HG02943 (cell line): ENCODE results near the gene CMTM2.
"Not testable (repeated sequence)": the region's sequence is repeated elsewhere in the genome, so short reads cannot be mapped to it uniquely, and the experiment has no call there.

Experiments
- ATAC-seq: cut with Tn5 transposase; IDR thresholded peaks from one replicate; pipeline ENCODE4 v1.9.1; 2021; ENCODE audit warnings: mild to moderate bottlenecking, low read depth, moderate library complexity; ENCODE audit not compliant: unreplicated experiment

The CMTM2 gene

DNA sequence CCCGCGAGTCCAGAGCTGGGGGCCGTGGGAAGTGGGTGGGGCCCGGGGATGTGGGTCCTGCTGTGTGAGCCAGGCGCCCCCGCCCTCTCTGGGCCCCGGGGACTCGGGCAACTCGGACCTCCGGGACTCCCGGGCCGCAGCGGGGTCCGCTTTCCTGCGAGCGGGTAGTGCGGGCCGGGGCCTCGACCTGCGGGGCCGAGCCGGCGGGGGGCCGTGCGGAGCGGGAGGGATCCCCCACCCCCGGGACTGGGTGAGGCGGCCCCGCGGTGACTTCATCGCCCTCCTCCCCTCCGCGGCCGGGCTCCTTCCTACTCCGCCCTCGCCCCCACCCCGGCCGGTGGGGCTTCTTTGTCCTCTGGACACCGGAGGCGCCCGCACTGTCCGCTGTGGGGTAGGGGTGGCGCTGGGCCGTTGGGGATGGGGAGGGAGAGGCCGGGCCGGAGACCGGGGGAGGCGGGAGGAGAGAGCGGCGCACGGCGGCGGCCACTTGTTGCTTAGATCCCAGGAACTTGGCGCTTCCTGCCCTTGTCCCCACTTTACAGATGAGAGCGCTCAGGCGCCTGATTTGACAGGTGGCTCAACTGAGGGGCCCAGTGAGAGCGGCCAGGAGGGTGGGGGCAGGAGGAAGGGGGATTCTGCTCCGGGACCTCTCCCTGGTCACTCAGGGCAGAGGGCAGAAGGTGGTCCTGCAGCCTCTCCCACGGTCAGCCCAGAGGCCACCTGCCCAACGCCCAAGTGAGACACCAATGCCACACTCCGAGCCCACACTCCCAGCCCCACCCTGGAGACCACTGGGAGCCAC is 26.1 kb downstream of the CMTM2 start:
- ATAC-seq: no peak

DNA sequence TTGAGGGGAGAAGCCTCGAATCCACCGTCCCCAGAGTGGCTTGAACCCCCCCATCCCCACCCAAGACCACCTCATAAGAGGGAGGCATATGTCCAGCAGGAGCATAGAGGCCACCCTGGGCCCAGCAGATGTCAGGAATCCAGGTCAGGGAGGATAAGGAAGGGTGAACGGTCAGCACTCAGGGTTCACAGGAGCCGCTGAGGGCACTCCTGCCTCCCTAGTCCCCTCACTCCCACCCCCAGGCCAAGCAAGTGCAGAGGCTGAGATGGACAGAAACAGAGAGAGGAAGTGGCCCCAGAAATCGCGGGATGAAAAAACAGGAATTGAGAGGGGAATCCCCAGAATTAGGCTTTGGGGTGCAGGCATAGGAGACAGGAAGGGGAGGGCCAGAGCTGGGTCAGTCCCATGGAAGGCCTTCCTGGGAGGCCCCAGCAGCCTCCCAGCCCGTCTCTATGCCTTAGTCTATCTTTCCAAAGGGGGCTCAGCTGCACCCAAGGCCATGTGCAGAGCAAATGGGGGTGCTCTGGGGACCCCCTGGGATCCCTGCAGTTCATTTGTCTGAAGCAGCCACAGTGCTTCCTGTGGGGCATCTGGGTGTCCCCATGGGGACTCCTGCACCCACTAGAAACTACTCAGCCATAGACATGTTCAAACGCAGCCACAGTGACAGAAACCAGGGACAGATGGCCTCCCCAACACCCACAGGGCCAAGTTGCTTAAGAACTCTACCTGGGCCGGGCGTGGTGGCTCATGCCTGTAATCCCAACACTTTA is 26.9 kb downstream of the CMTM2 start:
- ATAC-seq: peak; percentile 63

DNA sequence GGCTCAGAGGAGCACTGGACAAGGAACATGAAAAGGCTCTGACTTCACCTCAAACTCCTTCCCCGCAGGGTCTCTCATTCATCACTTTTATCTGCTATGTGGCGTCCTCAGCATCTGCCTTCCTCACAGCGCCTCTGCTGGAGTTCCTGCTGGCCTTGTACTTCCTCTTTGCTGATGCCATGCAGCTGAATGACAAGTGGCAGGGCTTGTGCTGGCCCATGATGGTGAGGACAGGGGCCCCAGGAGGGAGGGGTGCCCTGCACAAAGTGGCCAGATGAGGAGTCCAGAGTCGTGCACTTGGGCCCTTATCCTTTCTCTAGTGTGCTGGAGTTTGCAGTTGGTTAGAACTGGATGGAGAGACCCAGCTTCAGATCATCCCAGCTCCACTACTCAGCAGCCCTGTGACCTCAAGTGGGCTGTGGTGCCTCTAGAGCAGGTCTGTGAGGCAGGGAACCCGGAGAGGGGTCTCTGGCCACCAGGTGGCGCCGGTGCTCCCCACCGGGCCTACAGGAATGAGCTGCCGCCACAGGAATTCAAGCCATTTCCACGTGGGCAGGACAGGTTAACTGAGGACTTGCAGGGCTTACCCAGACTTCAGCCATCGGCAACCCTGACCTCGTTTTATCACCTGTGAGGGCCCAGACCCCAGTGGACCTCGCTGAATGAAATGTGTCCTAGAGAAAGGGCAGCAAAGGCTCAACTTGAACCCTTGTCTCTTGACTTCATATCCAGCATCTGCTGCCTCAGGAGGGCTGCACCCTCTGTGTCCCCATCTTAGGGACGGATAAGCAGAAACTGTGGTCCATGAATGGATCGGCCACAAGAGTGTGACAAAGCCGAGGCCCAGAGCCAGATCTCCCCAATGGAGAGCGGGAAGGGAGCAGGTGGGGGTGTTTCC is 29.2 kb downstream of the CMTM2 start:
- ATAC-seq: no peak

DNA sequence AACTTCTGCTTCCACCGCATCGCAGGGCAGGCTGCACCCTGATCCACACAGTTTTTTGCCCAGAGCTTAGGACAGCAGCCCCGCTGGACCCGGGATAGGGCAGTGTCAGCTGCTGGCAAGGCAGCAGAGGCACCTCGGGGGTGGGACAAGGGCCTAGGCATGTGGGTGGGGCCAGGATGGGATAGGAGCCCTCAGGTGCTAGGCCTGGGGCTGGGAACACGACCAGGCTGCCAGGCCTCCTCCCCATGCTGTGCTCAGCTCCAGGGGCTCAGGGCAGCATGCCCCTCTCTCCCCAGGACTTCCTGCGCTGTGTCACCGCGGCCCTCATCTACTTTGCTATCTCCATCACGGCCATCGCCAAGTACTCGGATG is 29.9 kb downstream of the CMTM2 start:
- ATAC-seq: no peak

DNA sequence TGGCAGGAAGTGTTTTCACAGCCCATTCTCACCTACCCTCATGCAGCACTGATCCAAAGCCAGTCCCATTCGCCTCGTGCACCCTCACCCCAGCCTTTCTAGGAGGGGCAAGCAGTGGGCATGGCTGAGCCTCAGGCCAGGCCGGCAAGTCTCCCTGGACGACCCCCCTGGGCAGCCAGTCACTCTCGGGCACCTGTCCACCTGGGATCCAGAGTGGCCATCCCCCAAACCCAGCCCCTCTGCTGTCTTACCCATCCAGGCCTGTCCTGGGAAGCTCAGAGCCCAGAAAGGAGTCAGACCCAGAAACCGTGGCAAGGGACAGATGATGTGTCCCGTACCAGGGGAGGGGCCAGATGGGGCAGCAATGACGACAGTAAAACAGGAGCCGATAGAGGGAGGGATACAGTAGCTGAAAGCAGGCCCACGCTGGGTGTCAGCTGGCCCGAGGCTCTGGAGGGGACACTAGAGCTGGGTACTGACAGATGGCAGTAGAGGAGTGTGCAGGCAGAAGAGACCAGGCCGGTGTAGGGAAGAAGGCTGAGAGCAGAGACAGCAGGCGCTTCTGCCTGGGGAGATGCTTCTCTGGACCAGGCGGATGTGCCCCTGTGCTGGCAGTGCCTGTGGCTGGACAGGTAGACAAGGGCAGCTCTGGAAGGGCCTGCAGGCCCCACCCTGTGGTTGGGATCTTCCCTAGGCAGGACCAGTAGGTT is 31.0 kb downstream of the CMTM2 start:
- no peak for ATAC-seq

DNA sequence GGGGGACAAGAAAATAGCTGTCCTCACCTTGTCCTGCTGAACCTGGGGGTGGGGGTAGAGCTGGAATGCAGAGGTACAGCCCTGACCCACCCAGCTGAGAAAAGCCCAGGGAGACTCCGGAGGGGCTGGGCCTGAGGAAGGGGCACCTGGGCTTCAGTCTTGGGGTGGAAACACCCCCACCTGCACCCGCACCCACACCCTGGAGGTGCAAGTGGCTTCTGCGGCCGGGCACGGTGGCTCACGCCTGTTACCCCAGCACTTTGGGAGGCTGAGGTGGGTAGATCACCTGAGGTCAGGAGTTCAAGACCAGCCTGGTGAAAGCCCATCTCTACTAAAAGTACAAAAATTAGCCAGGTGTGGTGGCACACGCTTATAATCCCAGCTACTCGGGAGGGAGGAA is 32.6 kb downstream of the CMTM2 start:
- ATAC-seq: not testable (repeated sequence)

DNA sequence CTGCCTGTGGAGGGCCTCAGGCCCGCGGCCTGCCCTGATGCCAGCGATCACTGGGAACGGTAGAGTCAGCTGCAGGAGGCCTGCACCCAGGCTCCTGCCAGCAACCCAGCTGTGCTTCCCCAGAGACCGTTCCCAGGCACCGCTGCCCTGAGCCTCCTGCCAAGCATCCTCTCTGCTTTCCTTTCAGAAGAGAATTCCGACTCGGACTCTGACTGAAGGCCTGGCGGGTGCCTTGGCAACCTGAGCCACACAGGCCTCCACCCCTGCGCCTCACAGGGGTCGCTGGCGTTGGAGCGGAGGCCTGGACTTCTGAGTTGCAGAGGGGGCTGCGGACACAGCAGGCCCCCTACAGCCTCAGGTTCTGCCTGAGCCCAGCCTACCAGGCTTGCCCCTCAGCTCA is 33.2 kb downstream of the CMTM2 start:
- ATAC-seq: no peak

DNA sequence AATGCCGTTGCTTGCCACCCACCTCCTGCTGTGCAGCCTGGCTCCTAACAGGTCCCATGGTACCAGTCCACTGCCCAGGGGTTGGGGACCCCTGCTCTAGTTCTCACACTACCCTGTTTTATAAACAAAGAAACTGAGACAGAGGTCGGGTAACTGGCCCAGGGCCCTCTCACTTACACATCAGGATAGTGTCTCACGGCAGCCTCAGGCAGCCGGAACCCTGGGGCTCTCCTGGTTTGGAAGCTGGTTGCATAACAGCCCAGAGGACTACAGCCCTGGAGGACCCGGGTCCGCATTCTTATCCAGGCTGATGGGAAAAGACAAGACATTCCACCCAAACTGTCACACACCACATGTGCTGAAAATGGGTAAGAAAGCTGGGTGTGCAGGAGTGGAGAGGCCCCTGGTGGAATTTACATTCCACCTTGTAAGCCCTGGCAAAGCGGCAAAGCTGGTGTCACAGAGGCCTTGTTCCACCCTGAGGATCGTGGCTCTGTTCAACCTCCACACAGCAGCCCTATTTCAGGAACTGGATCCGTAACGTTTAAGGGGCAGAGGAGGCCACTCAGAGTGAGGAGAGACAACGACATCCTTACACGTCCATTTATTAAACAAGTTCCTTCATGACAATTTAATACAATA is 35.0 kb downstream of the CMTM2 start:
- no peak for ATAC-seq

DNA sequence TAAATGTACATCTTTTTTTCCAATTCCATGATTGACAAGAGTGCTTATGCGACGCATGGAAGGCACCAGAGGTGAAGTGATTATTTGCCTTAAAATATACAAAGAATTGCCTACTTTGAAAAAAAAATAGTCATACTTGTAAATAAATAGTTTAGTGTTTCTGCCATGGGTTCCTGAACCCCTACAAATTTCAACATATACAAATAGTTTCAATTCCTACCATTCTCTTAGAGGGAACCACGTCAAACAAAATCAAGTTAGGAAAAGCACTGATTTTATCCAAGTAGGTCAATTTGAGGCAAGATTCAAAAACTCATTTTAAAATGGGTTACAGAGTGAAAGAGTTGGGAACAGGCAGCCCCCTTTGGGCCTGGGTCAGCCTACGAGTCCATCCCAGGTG is 36.9 kb downstream of the CMTM2 start:
- no peak for ATAC-seq

DNA sequence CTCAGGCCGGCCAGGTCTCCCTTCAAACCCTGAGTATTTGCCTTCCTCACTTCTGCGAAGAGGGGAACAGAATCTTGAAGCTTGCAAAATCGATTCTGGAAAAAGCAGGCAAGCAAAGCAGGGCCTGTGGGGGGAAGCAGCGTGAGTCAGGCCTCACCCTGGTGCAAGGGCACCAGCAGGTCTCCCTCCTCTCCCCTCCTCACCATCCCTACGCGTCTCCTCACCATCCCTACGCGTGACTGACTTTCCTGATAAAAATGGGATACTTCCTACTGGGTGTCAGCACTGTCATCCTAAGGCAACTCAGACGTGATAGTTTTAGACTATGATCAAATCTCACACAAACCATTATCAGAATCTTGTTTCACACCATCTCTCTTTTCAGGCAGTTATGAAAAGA is 37.3 kb downstream of the CMTM2 start:
- no peak for ATAC-seq

DNA sequence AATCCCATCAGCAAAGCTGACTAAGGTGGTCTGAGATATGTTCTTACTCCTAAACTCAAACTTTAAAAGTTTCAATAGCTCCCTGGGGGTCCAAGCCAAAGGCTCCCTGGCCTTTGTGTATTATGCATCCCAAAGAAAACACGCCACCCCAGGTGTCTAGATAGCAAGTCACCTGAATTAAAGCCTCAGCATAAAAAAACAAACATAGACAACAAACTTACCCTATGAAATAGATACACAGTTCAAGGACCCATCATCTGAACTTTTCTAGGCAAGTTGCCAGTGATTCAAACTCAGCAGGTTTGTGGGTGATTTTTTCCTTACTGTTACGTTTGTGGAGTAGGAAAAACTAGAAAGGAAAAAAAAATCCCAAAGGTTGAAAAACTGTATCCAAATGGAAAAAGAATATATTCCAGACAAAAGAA is 37.8 kb downstream of the CMTM2 start:
- ATAC-seq: no peak

DNA sequence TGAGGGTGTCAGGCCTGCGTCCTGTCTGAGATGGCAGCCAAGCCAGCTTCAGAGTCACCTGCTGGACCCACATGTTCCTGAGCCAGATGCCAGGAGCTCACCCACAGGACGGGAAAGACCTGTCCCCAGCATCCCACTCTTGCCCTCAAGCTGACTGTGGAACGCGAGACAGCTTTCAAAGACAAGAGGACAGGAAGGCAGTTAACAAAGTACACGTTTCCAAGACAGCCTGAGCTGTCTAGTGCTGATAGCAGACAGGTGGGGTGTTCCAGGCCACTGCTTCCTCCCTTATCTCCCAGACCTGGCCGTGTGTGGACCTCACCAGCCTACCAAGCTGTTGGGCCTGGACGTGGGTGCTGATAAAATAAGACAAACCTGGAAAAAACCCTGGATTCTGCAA is 38.5 kb downstream of the CMTM2 start:
- ATAC-seq: no peak

DNA sequence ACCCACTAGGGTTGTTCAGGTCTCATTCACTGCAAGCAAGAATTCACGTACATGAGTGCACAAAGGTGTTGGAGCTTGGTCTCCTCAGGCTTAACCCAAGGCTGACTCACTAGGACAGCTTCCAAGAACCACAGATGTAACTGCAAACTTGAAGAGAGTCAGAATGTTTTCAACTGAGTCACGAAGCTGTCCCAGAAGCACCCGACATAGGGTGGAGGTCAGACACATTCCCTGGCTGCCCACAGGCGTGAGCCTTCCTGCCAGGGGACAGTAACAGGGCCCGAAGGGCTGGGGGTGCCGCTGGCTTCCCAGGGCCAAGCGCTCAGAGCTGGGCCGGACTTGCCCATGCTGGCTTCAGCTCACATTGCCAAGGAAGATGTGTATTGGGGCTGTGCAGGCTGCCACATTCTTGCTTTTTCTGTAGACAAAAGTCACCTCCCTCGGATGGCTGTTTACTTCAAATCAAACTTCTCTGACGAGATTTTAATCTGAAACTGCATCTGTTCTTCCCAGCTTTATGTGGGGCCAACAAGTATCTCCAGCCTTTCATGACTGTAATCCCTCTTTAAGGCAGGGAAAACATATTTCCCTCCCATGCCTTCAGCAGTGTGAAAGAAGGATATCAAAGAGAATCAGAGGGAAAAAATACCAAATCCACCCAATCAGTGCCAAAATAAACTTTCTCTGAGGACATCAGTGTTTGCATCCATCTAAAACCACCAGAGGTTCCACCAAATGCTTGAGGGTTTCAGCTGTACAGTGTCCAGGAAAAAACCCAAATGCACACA is 39.5 kb downstream of the CMTM2 start:
- no peak for ATAC-seq

DNA sequence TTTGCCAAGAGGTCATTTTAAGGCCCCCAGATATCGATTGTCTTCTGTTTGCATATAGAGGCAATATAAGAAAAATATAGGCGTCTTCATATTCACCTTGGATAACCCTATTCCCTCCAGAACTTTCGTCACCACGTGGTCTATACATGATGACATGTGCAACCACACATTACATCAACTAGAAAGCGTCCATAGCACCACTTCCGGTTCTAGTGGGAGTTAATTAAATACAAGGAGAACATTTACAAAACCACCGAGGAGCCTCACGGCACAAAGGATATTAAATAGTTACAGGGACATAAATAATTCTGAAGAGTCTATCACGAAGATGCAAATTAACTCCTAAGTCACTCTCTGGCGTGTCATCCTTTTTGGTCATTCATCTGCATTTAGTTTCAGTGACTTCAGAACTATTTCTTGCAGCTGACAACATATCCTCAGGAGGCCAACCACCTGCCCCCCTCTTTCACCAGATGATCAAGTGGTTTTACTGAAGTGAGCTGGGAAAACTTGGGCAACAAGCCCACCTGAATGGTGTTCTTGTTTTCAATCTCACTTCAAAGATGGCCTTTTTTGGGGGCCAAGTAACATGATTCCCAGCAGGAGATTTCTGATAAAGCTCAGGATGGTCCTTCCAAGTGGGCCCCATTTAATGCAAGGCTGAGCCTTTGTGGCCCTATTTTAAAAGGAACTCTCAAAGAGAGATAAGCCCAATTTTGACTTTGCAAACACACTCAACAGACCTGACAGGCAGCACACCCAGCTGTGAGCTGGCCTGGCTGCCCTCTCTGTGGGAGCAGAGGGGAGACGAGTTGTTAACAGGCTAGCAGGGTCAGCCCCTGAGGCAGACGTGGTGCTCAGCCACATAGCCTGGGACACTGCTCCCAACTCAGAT is 40.5 kb downstream of the CMTM2 start:
- no peak for ATAC-seq

DNA sequence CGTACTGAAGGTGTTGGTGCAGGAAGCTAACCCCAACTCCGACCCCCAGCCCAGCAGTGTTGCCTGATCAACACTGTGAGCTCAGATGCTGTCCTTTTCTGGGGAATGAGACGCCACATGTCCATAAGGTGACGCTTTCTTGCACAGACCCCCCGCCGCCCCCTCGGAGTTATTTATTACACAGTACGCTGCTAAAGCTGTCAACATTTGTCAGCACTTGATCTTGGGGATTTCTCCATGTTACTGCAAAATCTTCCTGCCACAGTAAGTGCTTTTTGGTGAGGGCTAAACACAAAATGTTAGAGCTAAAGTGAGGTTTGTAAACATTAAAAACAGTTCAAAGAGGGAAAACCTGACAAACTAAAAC is 41.1 kb downstream of the CMTM2 start:
- no peak for ATAC-seq

DNA sequence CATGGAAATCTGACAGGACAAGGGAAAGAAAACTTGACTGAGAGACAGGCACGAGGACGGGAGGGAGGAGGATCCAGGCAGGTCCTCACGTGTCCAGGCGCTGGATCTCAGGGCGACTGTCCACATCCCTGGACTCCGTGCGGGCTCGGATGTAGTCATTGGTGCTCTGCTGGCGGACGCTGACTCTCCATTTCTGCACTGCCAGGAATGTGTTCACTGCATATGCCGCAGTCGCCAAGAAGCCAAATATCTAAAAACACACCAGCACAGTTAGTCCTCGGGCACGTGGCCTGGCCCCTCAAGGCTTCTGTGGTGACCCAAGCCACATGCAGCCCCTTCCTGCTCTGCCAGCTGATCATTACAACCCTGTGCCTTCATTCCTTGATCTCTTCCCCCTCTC is 42.7 kb downstream of the CMTM2 start:
- ATAC-seq: no peak

DNA sequence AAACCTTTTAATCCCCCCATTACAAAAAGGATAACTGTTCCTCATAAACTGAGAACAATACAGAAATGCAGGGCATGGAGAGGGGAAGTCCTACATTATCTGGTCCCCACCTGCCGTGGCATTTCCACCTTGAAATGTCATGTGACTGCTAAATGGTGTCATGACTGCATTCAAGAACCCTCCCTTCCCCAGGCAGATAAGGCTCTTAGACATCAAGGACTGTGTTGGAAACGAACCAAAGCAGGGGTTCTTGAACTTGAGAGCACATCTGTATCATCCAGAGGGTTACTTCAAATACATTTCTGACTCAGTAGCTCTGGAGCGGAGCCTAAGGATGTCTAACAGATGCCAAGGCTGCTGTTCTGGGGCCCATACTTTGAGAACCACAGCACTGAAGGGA is 43.6 kb downstream of the CMTM2 start:
- ATAC-seq: no peak

DNA sequence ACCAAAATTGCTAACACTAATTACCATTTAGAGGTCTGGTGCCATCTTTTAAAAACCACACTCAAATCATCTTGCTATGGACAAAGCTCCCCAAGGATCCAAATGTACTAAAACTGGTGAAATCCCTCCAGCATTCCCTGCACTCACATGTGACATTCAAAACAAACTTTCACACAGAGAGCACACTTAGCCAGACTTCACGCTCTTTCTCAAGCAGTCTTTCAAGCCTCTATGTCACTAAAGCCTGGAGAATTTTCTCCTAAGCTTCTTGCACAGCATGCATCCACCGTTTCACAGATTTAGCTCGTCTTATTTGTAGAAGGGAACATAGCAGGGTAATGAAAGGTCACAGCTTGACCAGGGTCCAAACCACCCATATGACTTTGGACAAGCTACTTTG is 44.5 kb downstream of the CMTM2 start:
- no peak for ATAC-seq
